ENCODE measurements around the gene OR51B6. TPM values are rescaled to one million over a fixed set of nuclear protein-coding genes. Genes with fewer than 3 reads are reported as not detected.
"Not testable (repeated sequence)": the region's sequence is repeated elsewhere in the genome, so short reads cannot be mapped to it uniquely, and the experiment has no call there.

The OR51B6 gene
- total RNA-seq, 2 experiments from 2014 or later = not detected

GRCh38 chr11:5336331-5336730 lies 15.0 kb upstream of the OR51B6 start:
- H3K9me3 Mint-ChIP-seq = no peaks in the 10 kb centered on the region
- H3K27ac ChIP-seq (ENCODE audit: low read depth in 1 of 2, low read length in 2 of 2) = no peak overlapping the region
- no peak overlapping the region for H3K4me3 ChIP-seq (ENCODE audit: low read length)
- no peak for TF ChIP-seq CTCF (IDR thresholded peaks at IDR 0.05)
- intact Hi-C loops (cut with DNase I, micrococcal nuclease) = no loop called here
- H3K27me3 ChIP-seq (ENCODE audit: control insufficient read depth in 1 of 2, insufficient read depth in 2 of 2, low read length in 2 of 2) = no peaks in the 10 kb centered on the region
- H3K36me3 ChIP-seq (ENCODE audit: insufficient read depth, low read length) = no peaks in the 10 kb centered on the region
- ChIA-PET POLR2A (no interaction called here), CTCF (no interaction called here)
- no peaks in the 10 kb centered on the region for H3K9me3 ChIP-seq (ENCODE audit: control insufficient read depth in 1 of 2, insufficient read depth in 1 of 2, low read length in 2 of 2)
- H3K27ac Mint-ChIP-seq = no peak overlapping the region
- H3K4me1 ChIP-seq (ENCODE audit: insufficient read depth, low read length) = no peaks in the 10 kb centered on the region
- ATAC-seq (ENCODE audit: poor library complexity) (no peak), DNase-seq (no peak)
- no peaks in the 10 kb centered on the region for H3K36me3 Mint-ChIP-seq (ENCODE audit: low read depth)
- H3K27me3 Mint-ChIP-seq = peaks cover 10% of the 10 kb centered on the region
- no peak overlapping the region for H3K4me3 Mint-ChIP-seq
- H3K4me1 Mint-ChIP-seq (ENCODE audit: low read depth) = no peaks in the 10 kb centered on the region

GRCh38 chr11:5337253-5337652 lies 14.1 kb upstream of the OR51B6 start:
- H3K4me1 ChIP-seq (ENCODE audit: insufficient read depth, low read length); CTCF ChIA-PET; H3K9me3 Mint-ChIP-seq; ATAC-seq (ENCODE audit: poor library complexity); H3K4me1 Mint-ChIP-seq (ENCODE audit: low read depth); intact Hi-C loops (cut with DNase I, micrococcal nuclease); H3K36me3 Mint-ChIP-seq (ENCODE audit: low read depth); H3K27ac Mint-ChIP-seq; H3K4me3 Mint-ChIP-seq; POLR2A ChIA-PET; H3K27me3 Mint-ChIP-seq; DNase-seq; H3K36me3 ChIP-seq (ENCODE audit: insufficient read depth, low read length); H3K27me3 ChIP-seq (ENCODE audit: control insufficient read depth in 1 of 2, insufficient read depth in 2 of 2, low read length in 2 of 2); H3K27ac ChIP-seq (ENCODE audit: low read depth in 1 of 2, low read length in 2 of 2); H3K4me3 ChIP-seq (ENCODE audit: low read length); H3K9me3 ChIP-seq (ENCODE audit: control insufficient read depth in 1 of 2, insufficient read depth in 1 of 2, low read length in 2 of 2): not testable (repeated sequence)

GRCh38 chr11:5339771-5340322 lies 11.5 kb upstream of the OR51B6 start:
- TF ChIP-seq CTCF (IDR thresholded peaks at IDR 0.05) = no peak
- Histone ChIP-seq H3K4me1 (ENCODE audit: insufficient read depth, low read length) (no peaks in the 10 kb centered on the region), H3K27ac (ENCODE audit: low read depth in 1 of 2, low read length in 2 of 2) (no peak overlapping the region), H3K27me3 (ENCODE audit: control insufficient read depth in 1 of 2, insufficient read depth in 2 of 2, low read length in 2 of 2) (no peaks in the 10 kb centered on the region), H3K4me3 (ENCODE audit: low read length) (no peak overlapping the region), H3K9me3 (ENCODE audit: control insufficient read depth in 1 of 2, insufficient read depth in 1 of 2, low read length in 2 of 2) (peaks cover 0 to 3% of the 10 kb centered on the region in 2 experiments), H3K36me3 (ENCODE audit: insufficient read depth, low read length) (no peaks in the 10 kb centered on the region)
- H3K4me3 Mint-ChIP-seq = no peak overlapping the region
- intact Hi-C loops (cut with DNase I, micrococcal nuclease) = no loop called here
- CTCF ChIA-PET = no interaction called here
- no peaks in the 10 kb centered on the region for H3K9me3 Mint-ChIP-seq
- H3K4me1 Mint-ChIP-seq (ENCODE audit: low read depth) = no peaks in the 10 kb centered on the region
- no peak for DNase-seq
- POLR2A ChIA-PET = no interaction called here
- H3K36me3 Mint-ChIP-seq (ENCODE audit: low read depth) = no peaks in the 10 kb centered on the region
- ATAC-seq (ENCODE audit: poor library complexity) = no peak
- peaks cover 10% of the 10 kb centered on the region for H3K27me3 Mint-ChIP-seq
- H3K27ac Mint-ChIP-seq = no peak overlapping the region

All from CD4-positive, alpha-beta T cell (primary cell).